ENCODE measurements around the gene ULBP2.
"Not testable (repeated sequence)": the region's sequence is repeated elsewhere in the genome, so short reads cannot be mapped to it uniquely, and the experiment has no call there.

ULBP2 gene

GRCh38 chr6:149953390-149953789 is 11.6 kb downstream of the ULBP2 start:
- not testable (repeated sequence) for DNase-seq

DNA sequence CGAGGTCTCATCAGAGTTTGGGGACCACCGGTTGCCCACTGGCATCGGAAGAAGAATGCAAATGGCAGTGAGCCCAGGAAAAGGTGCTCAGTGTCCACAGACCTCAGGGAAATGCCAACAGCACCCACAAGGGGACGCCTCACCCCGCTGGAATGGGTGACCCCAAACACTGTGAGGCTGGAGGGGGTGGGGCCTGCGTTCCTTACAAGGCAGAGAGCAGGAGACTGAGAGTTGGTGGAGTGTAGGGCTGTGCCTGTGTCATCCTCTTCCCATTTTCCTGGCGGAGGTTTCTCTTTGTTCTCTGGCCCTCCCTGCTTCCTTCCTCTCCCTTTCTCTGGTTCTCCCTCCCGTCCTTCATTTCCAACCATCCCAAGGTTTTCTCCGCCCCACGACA is 12.1 kb downstream of the ULBP2 start:
- not testable (repeated sequence) for DNase-seq

GRCh38 chr6:149954328-149954983 is 12.6 kb downstream of the ULBP2 start:
- not testable (repeated sequence) for DNase-seq

GRCh38 chr6:149954984-149955653 is 13.3 kb downstream of the ULBP2 start:
- not testable (repeated sequence) for DNase-seq

DNA sequence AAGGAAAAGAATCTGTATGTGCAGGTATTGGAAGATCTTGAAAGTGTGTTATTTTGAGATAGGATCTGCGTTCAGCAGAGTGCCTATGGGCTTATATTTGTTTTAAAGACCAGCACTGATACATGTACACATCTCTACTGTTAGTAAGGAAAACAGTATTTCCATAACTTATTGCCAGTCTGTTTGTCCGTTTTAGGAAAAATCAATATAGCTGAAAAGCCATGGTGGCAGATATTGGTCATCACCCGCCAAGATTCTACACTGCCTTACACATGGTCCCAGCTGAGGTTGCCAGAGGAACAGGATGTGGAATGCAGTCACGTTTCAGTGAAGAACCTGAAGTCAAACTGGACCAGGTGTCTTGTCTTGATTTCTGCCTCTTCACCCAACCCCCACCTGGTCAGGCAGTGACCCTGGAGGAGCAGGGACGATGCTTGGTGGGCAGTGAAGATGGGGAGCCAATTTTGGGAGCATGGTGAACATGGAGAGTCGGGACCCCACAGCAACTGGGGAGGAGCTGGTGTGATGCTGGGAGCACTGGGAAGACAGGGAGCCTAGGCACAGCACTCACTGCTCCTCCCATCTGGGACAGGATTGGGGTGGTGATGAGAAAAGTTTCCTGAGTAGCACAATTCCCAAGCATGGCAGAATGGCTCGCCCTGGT is 14.0 kb downstream of the ULBP2 start:
- not testable (repeated sequence) for DNase-seq

- DNase-seq = not testable (repeated sequence)
Observed at GRCh38 chr6:149958124-149958523, 16.3 kb downstream of the ULBP2 start.

GRCh38 chr6:149959806-149960205 is 18.0 kb downstream of the ULBP2 start:
- not testable (repeated sequence) for DNase-seq

GRCh38 chr6:149960488-149960887 is 18.7 kb downstream of the ULBP2 start:
- DNase-seq = no peak

DNA sequence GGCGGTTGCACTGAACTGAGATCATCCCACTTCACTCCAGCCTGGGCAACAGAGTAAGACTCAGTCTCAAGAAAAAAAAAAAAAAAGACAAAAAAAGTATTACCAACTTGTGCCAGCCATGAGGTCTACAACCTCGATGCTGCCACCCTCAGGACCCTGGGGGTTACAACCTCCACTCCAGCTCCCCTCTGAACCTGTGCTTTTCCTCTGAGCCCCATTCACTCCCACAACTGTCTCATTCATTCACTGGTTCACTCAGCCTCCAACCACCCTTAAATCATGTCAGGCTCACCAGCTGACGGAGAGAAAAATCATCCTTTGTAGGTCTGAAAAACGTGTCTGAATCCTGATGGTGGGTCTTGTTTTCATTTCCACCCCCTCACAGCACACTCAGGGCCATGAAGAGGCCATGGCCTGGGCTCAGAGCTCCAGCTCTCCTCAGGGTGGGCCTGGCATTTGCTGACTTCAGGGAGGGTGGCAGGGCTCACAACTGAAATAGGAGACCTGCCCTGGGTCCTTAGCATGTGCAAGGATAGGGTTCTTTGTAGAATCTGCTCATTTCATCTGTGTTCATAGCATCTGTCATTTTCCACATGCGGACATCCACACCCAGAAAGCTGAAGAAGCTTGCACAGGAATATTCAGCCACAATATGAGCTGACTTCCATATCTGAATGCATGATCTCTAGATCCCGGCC is 20.1 kb downstream of the ULBP2 start:
- no peak for DNase-seq

GRCh38 chr6:149962461-149963211 is 20.8 kb downstream of the ULBP2 start:
- no peak for DNase-seq

- DNase-seq = no peak
Observed at GRCh38 chr6:149963212-149963461, 21.3 kb downstream of the ULBP2 start.

DNA sequence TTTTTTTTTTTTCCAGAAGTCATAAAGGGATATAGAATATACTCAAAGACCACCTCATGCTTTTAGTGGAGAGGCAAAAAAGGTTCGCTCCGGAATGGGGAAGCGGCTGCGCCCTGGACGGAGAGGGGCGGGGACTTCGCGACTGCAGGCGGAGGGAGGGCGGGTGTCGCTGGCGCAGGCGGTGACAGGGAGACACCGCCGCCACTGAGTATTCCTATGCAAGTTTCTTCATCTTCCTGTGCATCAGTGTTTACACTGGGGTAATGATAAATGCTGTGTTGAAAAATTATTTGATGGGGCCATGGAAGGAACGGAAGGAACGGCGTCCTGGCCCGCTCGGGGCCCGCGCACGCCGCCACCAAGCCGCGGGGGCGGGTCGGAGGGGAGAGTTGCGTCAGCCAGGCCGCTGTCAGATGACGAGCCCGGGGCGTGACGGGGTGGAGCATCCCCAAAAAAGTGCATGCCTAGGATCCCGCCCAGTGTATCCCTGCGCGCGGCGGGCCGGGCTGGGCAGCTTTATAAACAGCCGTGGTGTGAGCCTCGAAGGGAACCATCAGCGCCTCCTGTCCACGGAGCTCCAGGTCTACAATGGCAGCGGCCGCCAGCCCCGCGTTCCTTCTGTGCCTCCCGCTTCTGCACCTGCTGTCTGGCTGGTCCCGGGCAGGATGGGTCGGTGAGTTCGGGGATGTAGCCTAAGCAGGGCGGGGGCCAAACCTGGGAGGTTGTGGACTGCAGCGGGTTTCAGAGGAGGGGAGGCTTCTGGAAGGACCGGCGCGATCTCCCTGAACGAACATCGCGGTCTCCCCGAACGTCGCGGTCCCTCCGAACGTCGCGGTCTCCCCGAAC is 21.9 kb downstream of the ULBP2 start, which contains the start of gene ULBP1:
Gene ULBP1, plus strand, starts transcription at position 482 of the 846 bp plus-strand sequence. Its CDS starts 107 bp downstream, at position 589.
- DNase-seq = no peak

DNA sequence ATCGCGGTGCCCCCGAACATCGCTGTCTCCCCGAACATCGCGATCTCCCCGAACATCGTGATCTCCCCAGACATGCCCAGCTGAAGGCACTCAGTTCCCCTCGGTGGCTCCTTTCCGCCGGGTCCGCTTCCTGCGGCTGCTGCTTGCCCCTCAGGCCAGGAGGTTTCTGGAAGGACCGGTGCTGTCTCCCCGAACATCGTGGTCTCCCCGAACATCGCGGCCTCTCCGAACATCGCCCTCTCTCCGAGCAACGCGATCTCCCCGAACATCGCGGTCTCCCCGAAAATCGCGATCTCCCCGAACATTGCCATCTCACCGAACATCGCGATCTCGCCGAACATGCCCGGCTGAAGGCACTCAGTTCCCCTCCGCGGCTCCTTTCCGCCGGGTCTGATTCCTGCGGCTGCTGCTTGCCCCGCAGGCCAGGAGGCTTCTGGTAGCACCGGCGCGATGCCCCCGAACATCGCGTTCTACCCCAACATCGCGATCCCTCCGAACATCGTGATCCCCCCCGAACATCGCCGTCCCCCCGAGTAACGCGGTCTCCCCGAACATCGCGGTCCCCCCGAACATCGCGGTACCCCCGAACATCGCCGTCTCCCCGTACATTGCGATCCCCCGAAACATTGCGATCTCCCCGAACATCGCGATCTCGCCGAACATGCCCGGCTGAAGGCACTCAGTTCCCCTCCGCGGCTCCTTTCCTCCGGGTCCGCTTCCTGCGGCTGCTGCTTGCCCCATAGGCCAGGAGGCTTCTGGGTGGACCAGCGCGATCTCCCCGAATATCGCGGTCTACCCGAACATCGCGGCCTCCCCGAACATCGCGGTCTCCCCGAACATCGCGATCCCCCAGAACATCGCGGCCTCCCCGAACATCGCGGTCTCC is 22.7 kb downstream of the ULBP2 start:
- DNase-seq = no peak

- no peak for DNase-seq
Observed at GRCh38 chr6:149965194-149966020, 23.6 kb downstream of the ULBP2 start.

DNA sequence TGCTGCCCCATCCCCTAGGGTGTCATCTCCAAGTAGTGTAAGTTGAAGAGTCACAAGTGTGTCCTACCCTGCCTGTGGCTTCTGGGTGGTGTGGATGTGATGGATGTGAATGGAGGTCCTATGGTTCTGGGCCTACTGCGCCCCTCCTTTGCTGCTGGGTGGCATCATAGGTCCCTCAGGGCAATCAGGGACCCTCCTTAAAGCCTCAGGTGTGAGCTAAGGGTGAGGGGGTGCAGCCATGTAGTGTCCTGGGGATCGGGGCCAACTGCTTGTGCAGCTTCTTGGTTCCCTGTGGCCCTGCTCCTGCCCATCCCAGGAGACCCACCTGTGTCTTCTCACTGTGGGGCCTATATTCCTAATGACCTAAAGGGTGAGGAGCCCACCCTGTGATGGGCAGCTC is 24.5 kb downstream of the ULBP2 start:
- DNase-seq = not testable (repeated sequence)

- no peak for DNase-seq
Observed at GRCh38 chr6:149967591-149967990, 25.8 kb downstream of the ULBP2 start.

DNA sequence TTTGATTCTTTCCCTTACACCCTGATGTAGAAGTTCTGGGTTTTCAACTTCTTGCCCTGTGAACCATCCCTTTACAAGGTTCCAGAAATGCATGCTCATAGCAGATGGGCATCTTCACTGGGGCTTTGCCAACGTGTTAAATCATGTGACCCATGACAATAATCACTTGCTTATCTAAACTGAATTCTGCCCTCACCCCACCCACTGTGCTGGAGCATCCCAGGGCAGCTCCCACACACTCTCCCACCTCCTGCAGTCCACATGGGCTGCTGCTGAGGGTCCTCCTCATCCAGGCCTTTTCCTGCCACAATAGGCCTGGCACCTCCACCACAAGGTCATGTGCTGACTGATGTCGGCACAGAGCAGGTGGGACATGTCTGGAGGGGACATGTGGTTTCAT is 26.2 kb downstream of the ULBP2 start:
- DNase-seq = not testable (repeated sequence)

DNA sequence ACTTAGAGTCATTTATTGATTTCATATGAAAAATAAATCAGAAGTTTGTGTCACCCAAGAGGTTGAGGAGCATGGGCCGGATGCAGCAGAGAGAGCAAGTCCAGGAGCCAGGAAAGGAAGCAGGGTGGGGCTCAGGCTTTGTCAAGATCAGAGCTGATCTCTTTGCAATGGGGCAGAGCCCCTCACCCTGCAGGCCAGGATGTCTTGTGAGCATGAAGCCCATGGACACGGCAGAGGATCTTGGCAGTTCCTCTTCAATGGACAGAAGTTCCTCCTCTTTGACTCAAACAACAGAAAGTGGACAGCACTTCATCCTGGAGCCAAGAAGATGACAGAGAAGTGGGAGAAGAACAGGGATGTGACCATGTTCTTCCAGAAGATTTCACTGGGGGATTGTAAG is 27.1 kb downstream of the ULBP2 start:
- DNase-seq = not testable (repeated sequence)

DNA sequence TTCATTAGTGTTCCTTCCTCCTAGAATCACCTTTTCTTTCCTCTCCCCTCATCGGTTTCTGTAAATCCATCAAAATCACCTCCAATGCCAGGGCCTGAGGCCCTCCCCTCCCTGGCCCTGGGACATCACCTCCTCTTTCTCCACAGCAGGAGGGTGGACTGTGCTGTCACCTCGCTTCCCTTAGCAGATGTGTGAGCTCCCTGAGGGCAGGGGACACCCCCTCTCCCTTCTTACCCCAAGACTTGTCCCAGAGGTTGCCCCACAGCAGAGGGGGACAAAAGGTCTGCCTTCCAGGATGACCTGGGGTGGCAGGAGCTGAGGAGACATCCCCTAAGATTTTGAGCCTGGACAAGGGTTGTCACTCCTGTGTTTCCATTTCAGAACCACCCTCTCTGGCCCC is 27.8 kb downstream of the ULBP2 start:
- no peak for DNase-seq

- DNase-seq = not testable (repeated sequence)
Observed at GRCh38 chr6:149974394-149974793, 32.6 kb downstream of the ULBP2 start.

Data from cortex of kidney (tissue), 1 donor.